Ovary (tissue), 9 donors: ENCODE data around the gene PIGH. TPM values are rescaled to one million over a fixed set of nuclear protein-coding genes. Genes with fewer than 3 reads are reported as not detected.

Source experiments
- DNase-seq, 5 donors: peaks; one replicate each; pipeline ENCODE4 v3.0.0-alpha.2; 2019 to 2020
- H3K27ac ChIP-seq, 2 donors: fragments of 200-600 bp; one replicate each; pipeline versions ENCODE4 v1.5.1 to v1.8.0; 2019 to 2022
- H3K27me3 ChIP-seq: fragments of 200-600 bp; one replicate; pipeline ENCODE4 v1.8.0; 2022
- H3K36me3 ChIP-seq: fragments of 200-600 bp; sonication (generic); one replicate; pipeline ENCODE4 v1.5.1; 2019
- H3K4me1 ChIP-seq: one replicate; pipeline ENCODE4 v1.8.1; 2013; ENCODE audit warnings: mild to moderate bottlenecking, moderate library complexity; ENCODE audit not compliant: insufficient read depth
- H3K4me3 ChIP-seq: fragments of 200-600 bp; sonication (generic); one replicate; pipeline ENCODE4 v1.5.1; 2017
- H3K9me3 ChIP-seq, 2 donors: fragments of 200-600 bp in 1 of 2; sonication (generic) in 1 of 2; one replicate each; pipeline versions ENCODE4 v1.5.1 to v1.8.1; 2013 to 2019; ENCODE audit warnings: mild to moderate bottlenecking in 1 of 2, moderate library complexity in 1 of 2
- CTCF ChIP-seq, 3 donors: fragments of 450-650 bp in 2 of 3; fragments of 200-600 bp in 1 of 3; IDR thresholded peaks; one replicate each; pipeline versions ENCODE4 v1.5.1 to v1.8.0; 2016 to 2022; ENCODE audit warnings: antibody characterized with exemption in 3 of 3, mild to moderate bottlenecking in 1 of 3
- EP300 ChIP-seq: sonication (generic); formaldehyde crosslinking; IDR thresholded peaks from one replicate; pipeline ENCODE4 v1.6.1; 2017; ENCODE audit warnings: antibody characterized with exemption
- POLR2A ChIP-seq: fragments of 450-650 bp; IDR thresholded peaks from one replicate; pipeline ENCODE4 v1.6.1; 2017; ENCODE audit warnings: antibody characterized with exemption, mild to moderate bottlenecking, moderate library complexity
- WGBS, 3 donors: extraction: QIAGEN DNeasy Blood & Tissue Kit in 1 of 3; methylation state at CpG; one replicate each; pipeline versions ENCODE4 v1.1.5 to v1.1.7; 2013 to 2017; 5-methylcytosine and 5-hydroxymethylcytosine counted together
- intact Hi-C, 4 donors: fragments of 100-400 bp; cut with DNase I; formaldehyde crosslinking; loops; one replicate each; pipeline versions ENCODE4 v1.11.0 to v1.15.1; 2022 to 2023
- polyA plus RNA-seq, 2 donors: library from polyadenylated mRNA; stranded (reverse); fragments of 200-250 nt in 1 of 2; fragments of 350-450 nt in 1 of 2; fragmentation: Illumina TruSeq in 1 of 2; extraction: RNeasy Lipid Tissue Mini Kit (QIAGEN cat#74804) in 1 of 2; gene quantifications; one replicate each; pipeline ENCODE4 v1.2.3, GENCODE V29; 2013 to 2014
- total RNA-seq, 7 donors: library from RNA; depleted of rRNA in 2 of 7; stranded (reverse); fragments of >200 nt in 2 of 7; fragmentation: NEBNext Ultra II Directional in 3 of 7; extraction: Animal tissue kit (Norgen Biotek cat#: 25700) in 3 of 7; gene quantifications; one replicate each; pipeline versions ENCODE4 v1.1.0 to v1.2.4, GENCODE V29; 2016 to 2023
- donor health status: DM: no; HTN: no; CAD: no; lungs with moderate emphysema.
- donor health status: DM: no; HTN: no; CAD: no.
- donor health status: Bipolar disorder and iron deficiency.
- donor health status: DM: yes; HTN: yes; CAD: no.
- donor health status: DM: no; HTN: no; CAD: no.
- donor health status: DM: yes; HTN: yes; CAD: no.

Gene PIGH
- total and polyA plus RNA-seq, 9 donors, result 21.9 to 35.2 (median 30.2) TPM

- WGBS, 3 donors, result 85 to 89% (median 87%) methylated on average over 3 of the region's 3 CpGs
- DNase-seq, result no peak
- TF ChIP-seq EP300, result no peak
- no peak for TF ChIP-seq POLR2A
- TF ChIP-seq CTCF (IDR thresholded peaks at IDR 0.05), result no peak
These were observed 42.4 kb downstream of the PIGH start for GRCh38 chr14:67557656-67558055.

GRCh38 chr14:67557118-67557517, 43.0 kb downstream of the PIGH start:
- H3K27me3 ChIP-seq, result no peaks in the 10 kb centered on the region

More at GRCh38 chr14:67557656-67558055, 42.4 kb downstream of the PIGH start:
- Histone ChIP-seq H3K27ac (no peak overlapping the region), H3K9me3 (no peaks in the 10 kb centered on the region), H3K36me3 (no peaks in the 10 kb centered on the region), H3K27me3 (no peaks in the 10 kb centered on the region), H3K4me3 (no peak overlapping the region), H3K4me1 (no peaks in the 10 kb centered on the region)
- intact Hi-C loops, result no loop called here

GRCh38 chr14:67556671-67557070, 43.4 kb downstream of the PIGH start:
- intact Hi-C loops, result no loop called here
- Histone ChIP-seq H3K4me3 (no peak overlapping the region), H3K27ac (no peak overlapping the region), H3K4me1 (no peaks in the 10 kb centered on the region), H3K27me3 (no peaks in the 10 kb centered on the region), H3K36me3 (no peaks in the 10 kb centered on the region), H3K9me3 (no peaks in the 10 kb centered on the region)
- no peak for TF ChIP-seq CTCF (IDR thresholded peaks at IDR 0.05)
- no peak for TF ChIP-seq POLR2A
- TF ChIP-seq EP300, result no peak
- DNase-seq, result no peak
- 53 to 70% (median 64%) methylated on average over 2 of the region's 2 CpGs for WGBS, 3 donors

More at GRCh38 chr14:67557118-67557517, 43.0 kb downstream of the PIGH start:
- no peak for DNase-seq
- WGBS, 3 donors, result 70 to 74% (median 71%) methylated on average over 7 of the region's 7 CpGs
- Histone ChIP-seq H3K9me3 (no peaks in the 10 kb centered on the region), H3K4me1 (no peaks in the 10 kb centered on the region), H3K27ac (no peak overlapping the region), H3K4me3 (no peak overlapping the region), H3K36me3 (no peaks in the 10 kb centered on the region)
- TF ChIP-seq POLR2A (no peak), CTCF (IDR thresholded peaks at IDR 0.05) (no peak), EP300 (no peak)
- intact Hi-C loops, result no loop called here

- intact Hi-C loops, result no loop called here
- DNase-seq, result no peak
- Histone ChIP-seq H3K36me3 (no peaks in the 10 kb centered on the region), H3K27ac (no peak overlapping the region), H3K4me3 (no peak overlapping the region), H3K4me1 (no peaks in the 10 kb centered on the region), H3K27me3 (no peaks in the 10 kb centered on the region), H3K9me3 (no peaks in the 10 kb centered on the region)
- WGBS, 3 donors, result 80 to 87% (median 83%) methylated on average over 11 of the region's 11 CpGs
- TF ChIP-seq POLR2A (no peak), CTCF (IDR thresholded peaks at IDR 0.05) (no peak), EP300 (no peak)
These were observed 44.5 kb downstream of the PIGH start for GRCh38 chr14:67555518-67556090.
